Activated naive CD4-positive, alpha-beta T cell treated with anti-CD3 and anti-CD28 coated beads, Interleukin-2, amount 50 U/mL, for 72 hours (primary cell): ENCODE results near the gene PYCARD. TPM values are rescaled to one million over a fixed set of nuclear protein-coding genes. Genes with fewer than 3 reads are reported as not detected.
A peak's percentile ranks its signal among the peaks of the same experiment; 100 is the strongest.
"Not testable (repeated sequence)": the region's sequence is repeated elsewhere in the genome, so short reads cannot be mapped to it uniquely, and the experiment has no call there.

Experiments
- ATAC-seq, 2 donors: fragments of 150-1000 bp; cut with Tn5 transposase; 2 replicates each; pipeline ENCODE4 v1.10.0; 2021; ENCODE audit warnings: mild to moderate bottlenecking in 2 of 2, moderate library complexity in 2 of 2
- DNase-seq, 2 donors: peaks; one replicate each; pipeline ENCODE4 v3.0.0; 2021 to 2022; ENCODE audit warnings: low spot score in 2 of 2
- H3K27ac Mint-ChIP-seq, 2 donors: one replicate each; pipeline ENCODE4 v1.8.0; 2022; ENCODE audit warnings: mild to moderate bottlenecking in 2 of 2, mixed read lengths in 2 of 2
- H3K36me3 Mint-ChIP-seq, 2 donors: one replicate each; pipeline ENCODE4 v1.8.0; 2022; ENCODE audit warnings: mixed read lengths in 2 of 2
- H3K9me3 Mint-ChIP-seq, 2 donors: one replicate each; pipeline ENCODE4 v1.8.0; 2022; ENCODE audit warnings: mixed read lengths in 2 of 2
- total RNA-seq, 2 donors: library from RNA; stranded (reverse); gene quantifications; one replicate each; pipeline ENCODE4 v1.2.3, GENCODE V29; 2022

PYCARD gene
- total RNA-seq, 2 donors from 2014 or later = 1.2 to 19.7 TPM

- Mint-ChIP-seq H3K36me3 (peaks cover 2 to 44% of the 10 kb centered on the region in 2 donors), H3K27ac (peak overlapping the region; percentile 9 to 73), H3K9me3 (no peaks in the 10 kb centered on the region)
- ATAC-seq (no peak), DNase-seq (no peak)
Observed at GRCh38 chr16:31198207-31198882, 4.2 kb downstream of the PYCARD start.

GRCh38 chr16:31196324-31197088 is 6.1 kb downstream of the PYCARD start:
- ATAC-seq (no peak), DNase-seq (no peak)
- Mint-ChIP-seq H3K36me3 (peaks cover 11 to 59% of the 10 kb centered on the region in 2 donors), H3K27ac (peak overlapping the region; percentile 47 to 93), H3K9me3 (no peaks in the 10 kb centered on the region)

GRCh38 chr16:31195861-31196260 is 6.7 kb downstream of the PYCARD start:
- ATAC-seq, DNase-seq, H3K9me3 Mint-ChIP-seq: not testable (repeated sequence)
- Mint-ChIP-seq H3K27ac (peak overlapping the region; percentile 47 to 93), H3K36me3 (peaks cover 17 to 60% of the 10 kb centered on the region in 2 donors)

GRCh38 chr16:31194898-31195297 is 7.7 kb downstream of the PYCARD start:
- Mint-ChIP-seq H3K9me3 (no peaks in the 10 kb centered on the region), H3K27ac (peak overlapping the region in 1 of 2 donors; percentile 93), H3K36me3 (peaks cover 27 to 70% of the 10 kb centered on the region in 2 donors)
- ATAC-seq = peak in 1 of 2 donors; percentile 69
- no peak for DNase-seq

GRCh38 chr16:31193874-31194273 is 8.7 kb downstream of the PYCARD start:
- ATAC-seq = no peak
- no peak for DNase-seq
- no peaks in the 10 kb centered on the region for H3K9me3 Mint-ChIP-seq
- H3K36me3 Mint-ChIP-seq = peaks cover 37 to 73% of the 10 kb centered on the region in 2 donors
- peak overlapping the region; percentile 31 to 96 for H3K27ac Mint-ChIP-seq

- Mint-ChIP-seq H3K9me3 (no peaks in the 10 kb centered on the region), H3K27ac (peak overlapping the region; percentile 31 to 96), H3K36me3 (peaks cover 45 to 75% of the 10 kb centered on the region in 2 donors)
- no peak for ATAC-seq
- no peak for DNase-seq
Observed at GRCh38 chr16:31192856-31193642, 9.5 kb downstream of the PYCARD start.

GRCh38 chr16:31191697-31192428 is 10.7 kb downstream of the PYCARD start:
- Mint-ChIP-seq H3K36me3 (peaks cover 56 to 86% of the 10 kb centered on the region in 2 donors), H3K27ac (peak overlapping the region; percentile 96 to 98), H3K9me3 (no peaks in the 10 kb centered on the region)
- peak in 1 of 2 donors; percentile 8 for ATAC-seq
- DNase-seq = no peak

- DNase-seq (no peak), ATAC-seq (no peak)
- H3K36me3 Mint-ChIP-seq = peaks cover 65 to 90% of the 10 kb centered on the region in 2 donors
- H3K27ac Mint-ChIP-seq = peak overlapping the region; percentile 96 to 98
- H3K9me3 Mint-ChIP-seq = no peaks in the 10 kb centered on the region
Observed at GRCh38 chr16:31190818-31191444, 11.6 kb downstream of the PYCARD start.

GRCh38 chr16:31190061-31190460 is 12.5 kb downstream of the PYCARD start:
- ATAC-seq = no peak
- Mint-ChIP-seq H3K27ac (peak overlapping the region; percentile 96 to 98), H3K36me3 (peaks cover 74 to 95% of the 10 kb centered on the region in 2 donors), H3K9me3 (no peaks in the 10 kb centered on the region)
- DNase-seq = no peak

GRCh38 chr16:31189412-31189778 is 13.2 kb downstream of the PYCARD start:
- DNase-seq (no peak), ATAC-seq (no peak)
- Mint-ChIP-seq H3K9me3 (no peaks in the 10 kb centered on the region), H3K36me3 (peaks cover 80 to 98% of the 10 kb centered on the region in 2 donors), H3K27ac (peak overlapping the region; percentile 96 to 98)

GRCh38 chr16:31188450-31189411 is 13.8 kb downstream of the PYCARD start:
- peaks cover 84 to 100% of the 10 kb centered on the region in 2 donors for H3K36me3 Mint-ChIP-seq
- H3K9me3 Mint-ChIP-seq = no peaks in the 10 kb centered on the region
- DNase-seq (no peak), ATAC-seq (no peak)
- peak overlapping the region; percentile 96 to 98 for H3K27ac Mint-ChIP-seq

- ATAC-seq (no peak), DNase-seq (no peak)
- no peaks in the 10 kb centered on the region for H3K9me3 Mint-ChIP-seq
- peaks cover 88 to 100% of the 10 kb centered on the region in 2 donors for H3K36me3 Mint-ChIP-seq
- peak overlapping the region; percentile 96 to 98 for H3K27ac Mint-ChIP-seq
Observed at GRCh38 chr16:31187808-31188189, 14.8 kb downstream of the PYCARD start.

GRCh38 chr16:31186930-31187807 is 15.4 kb downstream of the PYCARD start:
- ATAC-seq (peak in 1 of 2 donors; percentile 21), DNase-seq (no peak)
- Mint-ChIP-seq H3K27ac (peak overlapping the region; percentile 96 to 98), H3K36me3 (peaks cover 94 to 100% of the 10 kb centered on the region in 2 donors), H3K9me3 (no peaks in the 10 kb centered on the region)

- peak overlapping the region; percentile 96 to 98 for H3K27ac Mint-ChIP-seq
- H3K9me3 Mint-ChIP-seq = no peaks in the 10 kb centered on the region
- H3K36me3 Mint-ChIP-seq = peaks cover 95 to 100% of the 10 kb centered on the region in 2 donors
- no peak for DNase-seq
- no peak for ATAC-seq
Observed at GRCh38 chr16:31186176-31186575, 16.4 kb downstream of the PYCARD start.
